Loucy (cell line): ENCODE results near the gene NEK4.

Experiments
- CTCF ChIP-seq: fragments of 200-600 bp; sonication (generic); conservative IDR thresholded peaks from 2 replicates; pipeline ENCODE4 v1.5.1; 2014; ENCODE audit warnings: mild to moderate bottlenecking, antibody characterized with exemption, low read length
- EZH2phosphoT487 ChIP-seq: fragments of 200-600 bp; IDR thresholded peaks from 2 replicates; pipeline ENCODE4 v1.6.1; 2018; ENCODE audit warnings: antibody characterized with exemption, mild to moderate bottlenecking, moderate library complexity, borderline replicate concordance

- TF ChIP-seq CTCF = no peak
- TF ChIP-seq EZH2phosphoT487 = no peak
Observed at GRCh38 chr3:52771334-52771681, 568 bp upstream of the NEK4 start.
